Bronchial epithelial cell (primary cell): ENCODE results near the gene ASB18. TPM values are rescaled to one million over a fixed set of nuclear protein-coding genes. Genes with fewer than 3 reads are reported as not detected.

Experiments
- DNase-seq: peaks from one replicate; pipeline ENCODE4 v3.0.0-alpha.2; 2010; ENCODE audit warnings: low read depth
- FAIRE-seq: peaks from 2 replicates; lab custom pipeline; 2011; peaks lifted over from hg19 to GRCh38; lab: Jason Lieb, UNC
- H3K27me3 ChIP-seq: 2 replicates; pipeline ENCODE4 v1.5.1; 2011; ENCODE audit warnings: low read length; ENCODE audit not compliant: control insufficient read depth, insufficient read depth
- H3K36me3 ChIP-seq: 2 replicates; pipeline ENCODE4 v1.5.1; 2011; ENCODE audit warnings: low read length; ENCODE audit not compliant: control insufficient read depth, insufficient read depth
- H3K4me3 ChIP-seq: 2 replicates; pipeline ENCODE4 v1.5.1; 2011; ENCODE audit warnings: mild to moderate bottlenecking, low read depth, low read length, control low read depth
- total RNA-seq: library from RNA; depleted of rRNA; stranded (reverse); fragments of >200 nt; gene quantifications from 2 replicates; pipeline ENCODE4 v1.2.1, GENCODE V29; 2014
- TF ChIP-seq, protein P1 (sequence below): IDR thresholded peaks from 2 replicates; pipeline ENCODE4 v1.5.1; 2011; ENCODE audit warnings: mild to moderate bottlenecking, moderate library complexity, low read length, control low read depth, inconsistent platforms; ENCODE audit not compliant: insufficient read depth, severe bottlenecking

ASB18 gene
- total RNA-seq, 1 donor from 2014 or later = not detected

DNA sequence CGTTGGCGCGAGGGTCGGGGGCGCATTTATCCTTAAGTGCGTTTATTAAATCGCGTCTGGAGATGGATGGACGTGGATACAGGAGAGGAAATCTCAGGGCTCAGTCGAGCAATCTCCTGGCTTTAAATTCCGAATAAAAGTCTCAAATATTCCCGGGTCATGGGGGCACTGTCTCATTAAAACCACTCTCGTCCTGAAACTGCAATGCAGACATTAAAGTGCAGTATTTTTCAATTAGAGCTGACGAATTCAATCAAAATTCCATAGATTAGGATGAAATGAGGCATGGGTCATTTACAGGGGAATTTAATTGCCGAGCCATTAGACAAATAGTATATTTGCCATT, 85.3 kb downstream of the ASB18 start:
- no peak for FAIRE-seq
- TF ChIP-seq, protein P1, sequence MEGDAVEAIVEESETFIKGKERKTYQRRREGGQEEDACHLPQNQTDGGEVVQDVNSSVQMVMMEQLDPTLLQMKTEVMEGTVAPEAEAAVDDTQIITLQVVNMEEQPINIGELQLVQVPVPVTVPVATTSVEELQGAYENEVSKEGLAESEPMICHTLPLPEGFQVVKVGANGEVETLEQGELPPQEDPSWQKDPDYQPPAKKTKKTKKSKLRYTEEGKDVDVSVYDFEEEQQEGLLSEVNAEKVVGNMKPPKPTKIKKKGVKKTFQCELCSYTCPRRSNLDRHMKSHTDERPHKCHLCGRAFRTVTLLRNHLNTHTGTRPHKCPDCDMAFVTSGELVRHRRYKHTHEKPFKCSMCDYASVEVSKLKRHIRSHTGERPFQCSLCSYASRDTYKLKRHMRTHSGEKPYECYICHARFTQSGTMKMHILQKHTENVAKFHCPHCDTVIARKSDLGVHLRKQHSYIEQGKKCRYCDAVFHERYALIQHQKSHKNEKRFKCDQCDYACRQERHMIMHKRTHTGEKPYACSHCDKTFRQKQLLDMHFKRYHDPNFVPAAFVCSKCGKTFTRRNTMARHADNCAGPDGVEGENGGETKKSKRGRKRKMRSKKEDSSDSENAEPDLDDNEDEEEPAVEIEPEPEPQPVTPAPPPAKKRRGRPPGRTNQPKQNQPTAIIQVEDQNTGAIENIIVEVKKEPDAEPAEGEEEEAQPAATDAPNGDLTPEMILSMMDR = no peak
- Histone ChIP-seq H3K36me3 (no peaks in the 10 kb centered on the region), H3K4me3 (no peak overlapping the region), H3K27me3 (peaks cover 12% of the 10 kb centered on the region)
- no peak for DNase-seq

DNA sequence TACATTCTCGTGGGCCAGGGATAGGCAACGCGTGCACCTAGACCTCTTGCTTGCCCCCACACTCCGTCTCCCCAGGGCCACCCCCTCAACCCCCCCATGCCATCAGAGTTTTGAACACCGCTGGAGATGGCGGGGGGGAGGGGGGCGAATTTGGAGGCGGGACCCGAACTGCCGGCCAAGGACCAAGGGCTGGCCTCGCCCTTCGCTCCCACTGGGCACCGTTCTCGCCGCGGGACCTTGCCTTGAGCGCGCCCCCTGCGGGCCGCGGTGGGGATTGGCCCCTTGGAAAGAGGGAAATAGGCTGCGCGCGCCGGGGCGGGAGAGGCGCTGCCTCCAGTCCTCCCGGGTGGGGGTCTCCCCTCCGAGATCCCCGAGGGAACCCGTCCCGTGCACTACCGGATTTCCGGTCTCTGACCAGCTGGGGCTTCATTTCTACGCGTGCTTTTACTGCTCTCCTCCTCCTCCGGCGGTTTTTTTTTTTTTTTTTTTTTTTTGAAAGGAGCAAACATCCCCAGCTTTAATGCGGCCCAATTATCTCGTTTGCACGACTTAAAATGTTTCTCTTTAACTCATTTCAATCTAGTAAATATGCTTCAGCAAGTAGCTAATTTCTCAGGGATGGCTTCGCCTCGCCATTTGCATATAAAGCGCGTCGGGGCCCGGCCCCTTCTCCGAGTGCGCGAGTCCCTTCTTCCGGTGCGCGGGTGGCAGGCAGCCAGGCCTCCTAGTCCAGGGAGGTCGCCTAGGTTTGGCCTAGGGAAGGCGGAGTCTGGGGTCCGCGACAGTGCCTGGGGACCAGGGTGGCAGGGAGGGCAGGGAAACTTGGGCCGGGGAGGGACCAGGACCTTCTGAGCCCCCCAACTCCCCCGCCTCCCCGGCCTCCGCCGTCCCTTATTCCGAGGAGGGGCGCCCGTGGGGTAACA, 86.0 kb downstream of the ASB18 start:
- FAIRE-seq (no peak), DNase-seq (no peak)
- peaks cover 16% of the 10 kb centered on the region for H3K27me3 ChIP-seq

DNA sequence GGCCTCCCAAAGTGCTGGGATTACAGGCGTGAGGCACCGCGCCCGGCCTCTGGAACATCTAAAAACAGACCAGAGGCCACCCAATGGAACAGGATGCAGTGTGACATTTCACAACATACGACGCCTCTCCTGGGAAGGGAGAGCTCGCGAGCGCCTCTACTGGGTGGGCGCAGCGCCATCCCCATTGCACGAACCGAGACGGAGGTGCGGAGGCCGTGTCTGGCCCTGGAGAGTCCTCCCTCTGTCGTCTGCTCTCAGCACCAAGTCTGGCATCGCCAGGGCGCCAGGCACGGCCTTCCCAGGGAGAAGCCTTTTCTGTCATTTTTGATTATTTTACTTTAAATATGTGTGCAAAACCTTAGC, 86.6 kb downstream of the ASB18 start:
- no peak overlapping the region for H3K4me3 ChIP-seq
- peaks cover 21% of the 10 kb centered on the region for H3K27me3 ChIP-seq
- H3K36me3 ChIP-seq = no peaks in the 10 kb centered on the region
- TF ChIP-seq, protein P1 = peak; percentile 55
- FAIRE-seq (no peak), DNase-seq (no peak)

More for the DNA sequence above, 86.0 kb downstream of the ASB18 start:
- TF ChIP-seq, protein P1 = peak; percentile 92
- Histone ChIP-seq H3K36me3 (no peaks in the 10 kb centered on the region), H3K4me3 (peak overlapping the region; percentile 36)

DNA sequence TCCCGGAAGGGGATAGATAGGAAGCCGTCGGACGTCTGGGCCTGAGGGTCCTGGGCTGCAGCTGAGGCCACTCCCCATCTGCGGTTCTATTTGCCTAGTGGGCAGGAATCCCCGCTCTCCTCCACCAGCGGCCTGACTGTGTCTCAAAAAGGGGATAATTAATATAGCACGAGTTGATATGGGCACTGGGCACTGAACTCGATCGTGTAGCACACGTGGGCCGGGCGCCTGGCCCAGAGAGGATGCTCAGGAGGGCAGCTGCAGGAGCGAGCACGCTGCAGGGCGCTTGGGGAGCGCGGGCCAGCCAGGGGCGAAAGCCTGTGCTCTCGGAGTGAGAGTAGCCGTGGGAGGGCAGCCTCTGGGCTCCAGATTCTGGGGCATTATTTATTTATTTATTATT, 87.3 kb downstream of the ASB18 start:
- TF ChIP-seq, protein P1 = no peak
- no peak for FAIRE-seq
- H3K36me3 ChIP-seq = no peaks in the 10 kb centered on the region
- no peak for DNase-seq
- H3K4me3 ChIP-seq = no peak overlapping the region
- H3K27me3 ChIP-seq = peaks cover 28% of the 10 kb centered on the region

DNA sequence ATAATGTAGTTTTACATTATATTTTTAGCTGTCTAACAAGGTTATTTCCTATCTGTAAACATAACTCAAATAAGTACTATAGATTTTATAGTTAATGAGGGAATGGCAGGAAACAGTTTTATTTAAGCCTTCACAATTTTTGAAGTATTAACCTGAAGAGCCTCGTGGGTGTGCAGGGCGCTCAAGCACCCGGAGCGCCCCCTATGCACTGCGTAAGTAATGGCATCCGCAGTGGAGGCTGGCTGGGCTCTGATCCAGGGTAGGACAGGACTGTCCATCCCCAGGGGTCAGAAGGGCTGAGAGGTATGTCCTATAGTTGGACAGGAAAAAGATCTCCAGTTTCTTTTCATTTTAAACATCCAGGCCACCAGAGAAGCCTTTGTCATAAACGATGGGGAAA, 87.8 kb downstream of the ASB18 start:
- no peak for DNase-seq
- Histone ChIP-seq H3K4me3 (no peak overlapping the region), H3K36me3 (no peaks in the 10 kb centered on the region), H3K27me3 (peaks cover 33% of the 10 kb centered on the region)
- no peak for FAIRE-seq
- TF ChIP-seq, protein P1 = peak; percentile 73
